GM18873 (cell line): ENCODE results near the gene TAS2R40.
A peak's percentile ranks its signal among the peaks of the same experiment; 100 is the strongest.

Experiments
- ATAC-seq: cut with Tn5 transposase; IDR thresholded peaks from one replicate; pipeline ENCODE4 v1.9.1; 2021; ENCODE audit warnings: mild to moderate bottlenecking, moderate library complexity, moderate number of reproducible peaks; ENCODE audit not compliant: unreplicated experiment, low FRiP score

The TAS2R40 gene

DNA sequence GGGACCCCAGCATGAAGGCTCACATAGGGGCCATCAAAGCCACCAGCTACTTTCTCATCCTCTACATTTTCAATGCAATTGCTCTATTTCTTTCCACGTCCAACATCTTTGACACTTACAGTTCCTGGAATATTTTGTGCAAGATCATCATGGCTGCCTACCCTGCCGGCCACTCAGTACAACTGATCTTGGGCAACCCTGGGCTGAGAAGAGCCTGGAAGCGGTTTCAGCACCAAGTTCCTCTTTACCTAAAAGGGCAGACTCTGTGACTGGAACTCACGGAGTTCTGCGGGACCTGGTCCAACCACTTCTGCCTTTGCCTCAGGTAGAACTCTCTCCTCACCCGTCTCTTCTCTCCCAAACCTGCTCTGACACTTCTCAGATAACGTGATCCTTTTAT lies 945 bp downstream of the TAS2R40 start:
- no peak for ATAC-seq

GRCh38 chr7:143223784-143224183 lies 1.9 kb downstream of the TAS2R40 start:
- no peak for ATAC-seq

GRCh38 chr7:143225047-143225446 lies 3.2 kb downstream of the TAS2R40 start:
- no peak for ATAC-seq

DNA sequence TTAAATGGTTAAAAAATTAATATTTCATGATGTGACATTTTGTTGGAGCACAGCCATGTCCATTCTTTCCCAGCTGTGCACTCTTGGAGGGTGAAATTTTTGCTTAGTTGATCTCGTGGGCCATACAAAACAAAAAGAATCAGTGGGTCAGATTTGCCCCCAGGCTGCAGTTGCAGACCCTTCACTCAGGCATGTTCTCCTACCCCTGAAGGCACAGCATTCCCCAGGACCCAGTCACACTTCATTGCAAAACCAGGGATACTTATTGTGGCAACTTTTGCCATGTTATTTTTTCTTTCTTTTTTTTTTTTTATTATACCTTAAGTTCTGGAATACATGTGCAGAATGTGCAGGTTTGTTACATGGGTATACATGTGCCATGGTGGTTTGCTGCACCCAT lies 6.0 kb downstream of the TAS2R40 start:
- no peak for ATAC-seq

- ATAC-seq = no peak
These were observed 7.4 kb downstream of the TAS2R40 start for GRCh38 chr7:143229054-143229790.

- ATAC-seq = no peak
These were observed 9.0 kb downstream of the TAS2R40 start for GRCh38 chr7:143230602-143231457.

DNA sequence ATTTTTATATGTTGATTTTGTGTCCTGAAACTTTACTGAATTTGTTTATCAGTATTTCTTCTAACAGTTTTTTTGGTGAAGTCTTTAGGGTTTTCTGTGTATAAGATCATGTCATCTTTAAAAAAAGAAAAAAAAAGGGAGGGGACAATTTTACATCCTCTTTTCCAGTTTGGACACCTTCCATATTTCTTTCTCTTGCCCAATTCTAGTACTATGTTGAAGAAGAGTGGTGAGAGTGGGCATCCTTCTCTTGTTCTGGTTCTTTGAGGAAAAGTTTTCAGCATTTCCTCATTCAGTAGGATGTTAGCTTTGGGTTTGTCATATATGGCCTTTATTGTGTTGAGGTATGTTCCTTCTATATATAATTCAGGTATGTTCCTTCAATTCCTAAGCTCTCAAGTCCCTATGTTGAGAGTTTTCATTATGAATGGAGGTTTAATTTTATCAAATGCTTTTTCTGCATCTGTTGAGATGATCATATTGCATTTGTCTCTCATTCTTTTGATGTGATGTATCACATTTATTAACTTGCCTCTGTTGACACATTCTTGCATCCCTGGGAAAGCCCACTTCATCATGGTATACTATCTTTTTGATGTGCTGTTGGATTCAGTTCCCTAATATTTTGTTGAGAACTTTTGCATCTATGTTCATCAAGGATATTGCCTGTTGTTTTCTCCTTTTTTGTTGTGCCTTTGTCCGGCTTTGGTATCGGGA lies 12.1 kb downstream of the TAS2R40 start:
- ATAC-seq = no peak

- ATAC-seq = no peak
These were observed 12.7 kb downstream of the TAS2R40 start for GRCh38 chr7:143234533-143234875.

- no peak for ATAC-seq
These were observed 13.7 kb downstream of the TAS2R40 start for GRCh38 chr7:143235561-143235960.

- no peak for ATAC-seq
These were observed 14.7 kb downstream of the TAS2R40 start for GRCh38 chr7:143236408-143236990.

DNA sequence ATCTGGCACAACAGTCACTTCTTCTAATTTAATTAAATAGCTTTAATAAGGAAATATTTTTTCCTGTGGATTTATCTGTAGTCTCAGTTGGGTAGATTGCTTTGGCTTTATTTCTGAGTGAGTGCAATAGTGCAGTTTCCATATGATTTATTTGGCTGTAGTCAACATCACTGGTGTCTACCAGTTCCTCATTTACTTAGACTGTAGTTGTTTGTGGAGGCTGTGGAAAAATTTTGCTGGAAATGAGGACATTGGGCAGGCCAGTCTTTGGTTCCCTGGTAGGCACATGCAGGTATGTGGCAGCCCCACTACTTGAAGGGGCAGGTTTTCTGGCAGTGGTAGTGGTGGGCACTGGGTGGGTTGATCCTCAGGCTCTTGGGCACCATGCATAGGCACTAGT lies 15.5 kb downstream of the TAS2R40 start:
- no peak for ATAC-seq

GRCh38 chr7:143238289-143238980 lies 16.6 kb downstream of the TAS2R40 start:
- ATAC-seq = no peak

DNA sequence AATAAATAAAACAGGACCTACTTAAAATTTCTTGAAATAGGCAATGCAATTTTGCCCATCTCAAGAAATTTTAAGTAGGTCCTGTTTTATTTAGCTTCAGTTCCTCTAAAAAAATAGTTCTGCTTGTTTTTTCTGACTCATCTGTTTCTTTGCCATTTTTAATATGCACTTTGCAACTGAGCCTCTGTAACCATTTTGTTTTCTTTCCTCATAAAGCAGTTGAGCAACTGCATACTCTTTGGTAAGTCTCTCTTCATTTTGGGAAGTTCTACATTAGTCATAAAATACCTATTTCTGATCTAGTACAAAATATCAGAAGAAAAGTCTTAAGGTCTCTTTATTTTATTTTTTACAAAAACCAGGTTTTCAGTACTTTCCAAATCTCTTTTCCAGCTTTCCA lies 18.0 kb downstream of the TAS2R40 start:
- no peak for ATAC-seq

GRCh38 chr7:143240291-143241168 lies 18.7 kb downstream of the TAS2R40 start:
- ATAC-seq = peak; percentile 78

GRCh38 chr7:143242306-143242705 lies 20.5 kb downstream of the TAS2R40 start:
- ATAC-seq = no peak

DNA sequence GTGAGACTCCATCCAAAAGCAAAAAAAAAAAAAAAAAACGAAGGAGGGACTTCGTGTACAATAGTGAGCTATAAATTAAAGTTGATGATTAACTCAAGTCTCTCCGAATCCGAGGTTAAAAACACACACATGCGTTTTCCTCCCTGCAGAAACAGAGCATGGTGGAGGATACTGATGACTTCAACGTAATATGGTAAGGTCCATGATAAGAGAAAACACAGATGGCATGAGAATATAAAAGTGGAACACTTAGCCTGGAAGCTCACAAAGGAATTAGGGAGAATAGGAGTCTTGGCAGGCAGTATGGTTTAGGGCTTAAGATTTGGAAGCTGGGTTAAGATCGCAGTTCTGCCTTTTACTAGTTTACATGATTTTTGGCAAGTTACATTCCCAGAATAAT lies 21.3 kb downstream of the TAS2R40 start:
- no peak for ATAC-seq

DNA sequence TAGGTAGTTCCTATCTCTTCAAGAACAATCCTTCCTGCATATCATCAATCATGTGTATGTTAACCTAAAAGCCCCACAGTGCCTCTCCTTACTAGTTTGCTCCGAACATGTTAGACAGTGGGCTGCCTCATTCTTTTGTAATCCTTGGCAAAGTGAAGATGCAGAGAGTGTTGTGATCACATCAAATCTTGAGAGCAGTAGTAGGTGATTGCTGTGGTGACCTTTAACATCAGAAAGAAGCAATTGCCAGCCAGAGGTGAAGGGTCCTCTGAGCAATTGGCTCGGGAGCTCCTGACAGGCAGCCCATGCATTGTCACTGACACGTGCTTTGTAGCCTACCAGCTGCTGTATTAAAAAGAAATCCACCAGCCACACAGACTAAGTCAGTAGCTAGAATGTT lies 21.8 kb downstream of the TAS2R40 start:
- no peak for ATAC-seq

DNA sequence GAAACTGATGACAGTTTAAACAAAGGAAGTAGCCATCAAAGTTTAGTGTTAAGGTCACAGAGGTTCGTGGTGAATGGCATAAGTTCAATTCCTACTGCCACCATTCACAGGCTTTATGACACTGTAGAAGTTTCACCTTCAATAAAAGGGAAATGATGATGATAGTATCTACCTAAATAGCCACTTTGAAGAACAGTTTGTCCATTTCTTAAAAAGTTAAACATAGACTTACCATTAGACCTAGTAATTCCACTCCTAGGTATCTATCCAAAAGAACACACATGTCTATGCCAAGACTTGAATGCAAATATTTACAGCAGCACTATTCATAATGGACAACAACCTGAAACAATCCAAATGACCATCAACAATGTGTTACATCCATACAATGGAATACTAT lies 22.5 kb downstream of the TAS2R40 start:
- no peak for ATAC-seq

DNA sequence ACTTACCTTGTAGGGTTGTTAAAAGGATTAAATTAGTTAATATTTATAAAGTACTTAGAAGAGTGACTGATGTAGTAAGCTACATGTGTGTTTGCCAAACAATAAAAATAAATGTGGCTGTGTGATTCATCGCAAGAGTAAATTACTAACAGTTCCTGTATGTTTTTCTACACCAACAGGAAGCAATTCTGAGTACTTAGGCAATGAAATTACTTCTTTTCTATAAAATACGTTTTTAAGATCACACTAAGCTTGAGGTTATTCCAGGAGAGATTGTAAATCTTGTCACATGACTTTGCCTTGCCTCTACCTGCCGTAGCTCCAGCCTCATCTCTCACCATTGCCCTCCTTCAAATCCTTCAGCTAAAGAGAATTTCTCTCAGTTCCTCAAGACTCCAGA lies 23.3 kb downstream of the TAS2R40 start:
- no peak for ATAC-seq
